Cardiac fibroblast (primary cell): ENCODE results near the gene GPR161.

ENCODE experiments used
- DNase-seq, 2 donors: peaks; one replicate each; pipeline versions ENCODE4 v3.0.0 to v3.0.0-alpha.2; 2010; ENCODE audit warnings: low read depth in 2 of 2
- H3K4me3 ChIP-seq, 2 donors: replicated peaks in 1 of 2; 1 replicate in 1 of 2; 2 replicates in 1 of 2; pipeline ENCODE4 v1.5.1; 2011; ENCODE audit warnings: low read depth in 2 of 2, low read length in 2 of 2, mild to moderate bottlenecking in 2 of 2, moderate library complexity in 1 of 2
- CTCF ChIP-seq: IDR thresholded peaks from one replicate; pipeline ENCODE4 v1.5.1; 2011; ENCODE audit warnings: low read depth, mild to moderate bottlenecking, low read length, inconsistent platforms

Gene GPR161

GRCh38 chr1:168095476-168095875, 41.3 kb downstream of the GPR161 start:
- no peak overlapping the region for H3K4me3 ChIP-seq
- DNase-seq, result no peak
- no peak for TF ChIP-seq CTCF

GRCh38 chr1:168093616-168094015, 43.1 kb downstream of the GPR161 start:
- DNase-seq, result no peak
- H3K4me3 ChIP-seq, result no peak overlapping the region
- TF ChIP-seq CTCF, result no peak

- peak; percentile 55 to 62 for DNase-seq
- no peak overlapping the region for H3K4me3 ChIP-seq
- peak; percentile 41 for TF ChIP-seq CTCF
Observed at GRCh38 chr1:168092566-168093355, 44.0 kb downstream of the GPR161 start.

GRCh38 chr1:168091720-168092550, 44.8 kb downstream of the GPR161 start:
- TF ChIP-seq CTCF, result no peak
- DNase-seq, result no peak
- no peak overlapping the region for H3K4me3 ChIP-seq

GRCh38 chr1:168091063-168091462, 45.7 kb downstream of the GPR161 start:
- no peak overlapping the region for H3K4me3 ChIP-seq
- no peak for TF ChIP-seq CTCF
- DNase-seq, result no peak

- no peak overlapping the region for H3K4me3 ChIP-seq
- no peak for TF ChIP-seq CTCF
- DNase-seq, result no peak
Observed at GRCh38 chr1:168090395-168090794, 46.3 kb downstream of the GPR161 start.
